GM20000 (cell line): ENCODE results near the gene DMAC1.

Experiments used
- DNase-seq: peaks from one replicate; pipeline ENCODE4 v3.0.0; 2012; ENCODE audit warnings: low spot score
- CTCF ChIP-seq: IDR thresholded peaks from 2 replicates; pipeline ENCODE4 v1.5.1; 2012; ENCODE audit warnings: mild to moderate bottlenecking, control low read depth; ENCODE audit errors: extremely low read depth, missing control alignments

Gene DMAC1

GRCh38 chr9:7802666-7803065 is 3.1 kb upstream of the DMAC1 start:
- DNase-seq, result no peak

GRCh38 chr9:7799944-7800285 is 337 bp upstream of the DMAC1 start:
- TF ChIP-seq CTCF, result no peak
- no peak for DNase-seq

More at GRCh38 chr9:7802666-7803065, 3.1 kb upstream of the DMAC1 start:
- no peak for TF ChIP-seq CTCF

- DNase-seq, result no peak
- TF ChIP-seq CTCF, result no peak
Observed at GRCh38 chr9:7794196-7794595, 5.4 kb downstream of the DMAC1 start.

GRCh38 chr9:7791394-7791793 is 8.2 kb downstream of the DMAC1 start:
- no peak for TF ChIP-seq CTCF
- DNase-seq, result no peak

- TF ChIP-seq CTCF, result no peak
- DNase-seq, result no peak
Observed at GRCh38 chr9:7790819-7791182, 8.8 kb downstream of the DMAC1 start.

- DNase-seq, result no peak
- no peak for TF ChIP-seq CTCF
Observed at GRCh38 chr9:7790022-7790818, 9.4 kb downstream of the DMAC1 start.

GRCh38 chr9:7788772-7789171 is 10.8 kb downstream of the DMAC1 start:
- DNase-seq, result no peak
- no peak for TF ChIP-seq CTCF
